ENCODE results near the gene ATF3.
"Not testable (repeated sequence)": the region's sequence is repeated elsewhere in the genome, so short reads cannot be mapped to it uniquely, and the experiment has no call there.

ATF3 gene

GRCh38 chr1:212655668-212656440, 47.3 kb downstream of the ATF3 start:
- no peak for DNase-seq

GRCh38 chr1:212656730-212657129, 48.2 kb downstream of the ATF3 start:
- no peak for DNase-seq

GRCh38 chr1:212658250-212658649, 49.7 kb downstream of the ATF3 start:
- DNase-seq = not testable (repeated sequence)

GRCh38 chr1:212664409-212665199, 56.0 kb downstream of the ATF3 start:
- DNase-seq = no peak

- DNase-seq = peak; percentile 76
Measured at GRCh38 chr1:212665241-212666115, 56.9 kb downstream of the ATF3 start.

GRCh38 chr1:212666116-212666775, 57.7 kb downstream of the ATF3 start:
- no peak for DNase-seq

GRCh38 chr1:212667223-212668139, 58.9 kb downstream of the ATF3 start:
- no peak for DNase-seq

GRCh38 chr1:212668477-212668876, 59.9 kb downstream of the ATF3 start:
- no peak for DNase-seq

GRCh38 chr1:212669102-212669501, 60.5 kb downstream of the ATF3 start:
- DNase-seq = no peak

- no peak for DNase-seq
Measured at GRCh38 chr1:212669600-212669999, 61.0 kb downstream of the ATF3 start.

GRCh38 chr1:212670301-212670700, 61.7 kb downstream of the ATF3 start:
- DNase-seq = no peak
